ENCODE measurements around the gene ARHGEF18.
A peak's percentile ranks its signal among the peaks of the same experiment; 100 is the strongest.

Gene ARHGEF18

DNA sequence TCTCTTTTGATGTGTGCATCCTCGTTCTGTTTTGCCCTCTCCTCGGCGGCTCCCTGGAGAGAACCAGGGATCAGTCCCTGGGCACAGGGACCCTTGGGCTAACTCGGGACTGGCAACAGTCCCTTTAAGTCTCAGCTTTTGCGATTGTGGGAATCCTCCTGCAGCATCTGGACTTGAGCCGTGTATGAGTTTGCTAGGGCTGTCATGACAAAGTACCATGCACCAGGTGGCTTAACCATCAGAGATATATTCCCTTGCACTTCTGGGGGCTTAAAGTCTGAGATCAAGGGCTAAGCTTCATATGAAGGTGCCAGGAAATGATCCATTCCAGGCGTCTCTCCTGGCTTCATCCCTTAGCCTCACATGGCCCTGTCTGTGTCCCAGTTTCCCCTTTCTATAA lies 34.5 kb downstream of the ARHGEF18 start:
- TF ChIP-seq, protein P1, sequence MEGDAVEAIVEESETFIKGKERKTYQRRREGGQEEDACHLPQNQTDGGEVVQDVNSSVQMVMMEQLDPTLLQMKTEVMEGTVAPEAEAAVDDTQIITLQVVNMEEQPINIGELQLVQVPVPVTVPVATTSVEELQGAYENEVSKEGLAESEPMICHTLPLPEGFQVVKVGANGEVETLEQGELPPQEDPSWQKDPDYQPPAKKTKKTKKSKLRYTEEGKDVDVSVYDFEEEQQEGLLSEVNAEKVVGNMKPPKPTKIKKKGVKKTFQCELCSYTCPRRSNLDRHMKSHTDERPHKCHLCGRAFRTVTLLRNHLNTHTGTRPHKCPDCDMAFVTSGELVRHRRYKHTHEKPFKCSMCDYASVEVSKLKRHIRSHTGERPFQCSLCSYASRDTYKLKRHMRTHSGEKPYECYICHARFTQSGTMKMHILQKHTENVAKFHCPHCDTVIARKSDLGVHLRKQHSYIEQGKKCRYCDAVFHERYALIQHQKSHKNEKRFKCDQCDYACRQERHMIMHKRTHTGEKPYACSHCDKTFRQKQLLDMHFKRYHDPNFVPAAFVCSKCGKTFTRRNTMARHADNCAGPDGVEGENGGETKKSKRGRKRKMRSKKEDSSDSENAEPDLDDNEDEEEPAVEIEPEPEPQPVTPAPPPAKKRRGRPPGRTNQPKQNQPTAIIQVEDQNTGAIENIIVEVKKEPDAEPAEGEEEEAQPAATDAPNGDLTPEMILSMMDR (conservative IDR thresholded peaks at IDR 0.05; ENCODE audit: low read length) = no peak
- no peak overlapping the region for H3K4me3 ChIP-seq (ENCODE audit: low read length)
- DNase-seq (ENCODE audit: low read depth) = no peak

DNA sequence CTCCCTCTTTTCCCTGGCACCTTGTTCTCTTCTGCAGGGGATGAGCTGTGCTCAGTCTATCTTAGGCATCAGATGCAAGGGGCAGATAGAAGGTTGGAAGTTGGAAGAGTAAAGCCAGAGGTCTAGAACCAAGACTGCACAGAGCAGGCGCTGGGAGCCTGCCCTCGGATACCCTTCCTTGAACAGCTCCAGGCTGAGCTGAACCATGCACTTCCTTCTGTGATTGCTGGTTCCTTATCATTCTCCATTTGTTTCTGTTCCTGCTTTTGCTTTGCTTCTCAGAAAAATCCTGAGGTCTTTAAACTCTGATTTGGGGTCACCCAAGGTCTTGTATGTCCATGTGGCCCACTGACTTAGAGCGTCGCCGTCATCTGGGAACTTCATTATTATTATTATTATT lies 36.3 kb downstream of the ARHGEF18 start:
- DNase-seq (ENCODE audit: low read depth) = no peak
- TF ChIP-seq, protein P1 (conservative IDR thresholded peaks at IDR 0.05; ENCODE audit: low read length) = no peak
- no peak overlapping the region for H3K4me3 ChIP-seq (ENCODE audit: low read length)

DNA sequence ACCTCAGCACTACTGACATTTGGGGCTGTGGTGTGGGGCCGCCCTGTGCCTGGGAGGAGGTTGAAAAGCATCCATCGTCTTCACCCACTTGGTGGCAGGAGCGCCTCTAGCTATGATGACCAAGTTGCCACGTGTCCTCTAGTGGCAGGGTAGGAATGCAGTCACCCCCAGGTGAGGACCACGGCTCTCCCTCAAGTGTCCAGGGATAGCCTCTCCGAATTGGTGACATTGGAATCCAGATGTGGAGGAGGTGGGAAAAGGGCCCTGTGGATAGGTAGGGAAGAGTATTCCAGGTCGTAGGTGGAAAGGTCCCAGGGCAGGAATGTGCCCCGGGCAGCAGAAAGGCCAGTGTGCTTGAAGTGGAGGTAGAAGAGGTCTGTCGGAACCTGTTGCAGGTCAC lies 37.6 kb downstream of the ARHGEF18 start:
- H3K4me3 ChIP-seq (ENCODE audit: low read length) = no peak overlapping the region
- no peak for DNase-seq (ENCODE audit: low read depth)
- TF ChIP-seq, protein P1 (conservative IDR thresholded peaks at IDR 0.05; ENCODE audit: low read length) = no peak

DNA sequence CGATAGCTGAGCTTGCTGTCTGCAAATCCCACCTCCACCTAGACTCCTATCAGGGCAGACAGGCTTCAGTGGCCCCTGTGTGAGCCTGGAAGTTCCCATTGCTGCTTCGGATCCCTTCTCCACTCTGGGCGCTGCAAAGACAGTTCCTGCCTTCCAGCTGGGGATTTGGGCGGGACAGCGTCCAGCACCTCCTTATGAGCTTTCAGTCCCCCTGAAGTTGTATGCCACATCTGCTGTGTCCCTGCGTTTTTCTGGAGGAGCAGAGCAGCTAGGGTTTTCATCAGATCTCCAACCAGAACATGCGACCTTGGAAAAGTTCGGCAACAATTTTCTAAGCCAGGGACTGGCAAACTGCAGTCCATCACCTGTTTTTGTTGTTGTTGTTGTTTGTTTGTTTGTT lies 38.0 kb downstream of the ARHGEF18 start:
- TF ChIP-seq, protein P1 (conservative IDR thresholded peaks at IDR 0.05; ENCODE audit: low read length) = no peak
- no peak overlapping the region for H3K4me3 ChIP-seq (ENCODE audit: low read length)

DNA sequence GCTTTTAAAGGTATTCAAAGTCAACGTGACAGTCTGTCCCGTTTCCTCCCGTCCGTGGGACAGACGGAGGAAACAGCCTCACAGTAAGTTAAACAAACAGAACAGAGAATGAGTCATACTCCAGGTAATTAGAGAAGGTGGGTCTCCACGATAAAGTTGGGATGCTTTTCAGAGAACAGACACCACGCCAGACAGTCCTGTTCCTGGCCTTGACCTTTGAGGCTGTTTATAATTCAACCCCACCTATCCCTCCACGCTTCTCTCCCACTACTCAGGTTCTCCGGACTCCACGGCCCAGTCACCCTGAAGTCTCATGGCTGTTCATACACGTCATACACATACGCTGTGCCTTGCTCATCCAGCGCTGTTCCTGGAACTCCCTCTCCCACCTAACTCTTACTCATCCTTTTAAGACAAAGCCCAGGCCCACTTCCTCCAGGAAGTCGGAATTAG lies 42.5 kb downstream of the ARHGEF18 start:
- TF ChIP-seq, protein P1 (conservative IDR thresholded peaks at IDR 0.05; ENCODE audit: low read length) = no peak
- no peak overlapping the region for H3K4me3 ChIP-seq (ENCODE audit: low read length)
- no peak for DNase-seq (ENCODE audit: low read depth)

More for the DNA sequence above, 38.0 kb downstream of the ARHGEF18 start:
- no peak for DNase-seq (ENCODE audit: low read depth)

DNA sequence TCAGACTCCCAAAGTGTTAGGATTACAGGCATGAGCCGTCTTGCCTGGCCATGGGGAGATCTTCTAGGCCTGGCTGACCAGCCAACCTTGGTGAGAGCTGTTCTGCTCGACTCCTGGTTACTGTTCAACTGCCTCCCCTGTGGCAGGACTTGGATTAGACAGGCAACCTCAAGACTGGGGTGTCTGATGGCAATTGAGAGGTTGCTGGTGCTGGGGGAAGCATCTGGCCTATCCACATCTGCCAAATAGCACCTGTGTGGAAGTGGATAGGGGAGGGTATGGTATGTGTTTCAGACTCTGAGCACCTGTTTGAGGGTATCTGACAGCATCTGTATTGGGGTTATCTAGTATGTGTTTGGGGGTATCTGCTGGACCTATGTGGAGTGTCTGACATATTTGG lies 44.7 kb downstream of the ARHGEF18 start:
- DNase-seq (ENCODE audit: low read depth) = no peak
- TF ChIP-seq, protein P1 (conservative IDR thresholded peaks at IDR 0.05; ENCODE audit: low read length) = no peak
- H3K4me3 ChIP-seq (ENCODE audit: low read length) = no peak overlapping the region

DNA sequence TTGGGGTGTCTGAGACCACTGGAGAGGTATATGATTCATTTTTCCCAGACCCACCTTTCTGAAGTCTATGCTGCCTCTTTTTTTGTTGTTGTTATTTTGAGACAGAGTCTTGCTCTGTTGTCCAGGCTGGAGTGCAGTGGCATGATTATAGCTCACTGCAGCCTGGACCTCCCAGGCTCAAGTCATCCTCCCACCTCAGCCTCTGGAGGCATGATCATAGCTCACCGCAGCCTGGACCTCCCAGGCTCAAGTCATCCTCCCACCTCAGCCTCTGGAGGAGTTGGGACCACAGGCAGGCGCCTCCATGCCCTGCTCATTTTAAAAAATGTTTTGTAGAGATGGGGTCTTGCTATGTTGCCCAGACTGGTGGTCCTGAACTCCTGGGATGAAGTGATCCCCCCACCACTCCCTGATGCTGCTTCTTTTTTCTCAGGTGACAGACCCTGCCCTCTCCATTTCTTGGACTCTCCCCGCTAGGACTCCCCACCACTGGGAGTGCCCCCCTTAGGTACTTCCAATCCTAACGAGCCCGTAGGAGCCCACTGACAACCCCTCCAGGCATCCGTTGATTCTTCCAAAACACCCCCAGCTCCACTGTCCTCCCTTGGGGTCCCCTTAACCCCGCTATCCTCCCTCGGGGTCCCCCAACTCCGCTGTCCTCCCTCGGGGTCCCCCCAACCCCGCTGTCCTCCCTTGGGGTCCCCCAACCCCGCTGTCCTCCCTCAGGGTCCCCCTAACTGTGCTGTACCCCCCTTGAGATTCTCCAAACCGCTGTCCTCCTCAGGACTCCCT lies 45.4 kb downstream of the ARHGEF18 start:
- no peak for DNase-seq (ENCODE audit: low read depth)
- TF ChIP-seq, protein P1 (conservative IDR thresholded peaks at IDR 0.05; ENCODE audit: low read length) = no peak
- peak overlapping the region; percentile 86 for H3K4me3 ChIP-seq (ENCODE audit: low read length)
